Mucosa of stomach (tissue), 1 donor: Measurements from ENCODE around the gene LINGO4.

Experiments
- H3K27me3 ChIP-seq: one replicate; pipeline ENCODE4 v1.7.0; 2013; ENCODE audit warnings: mild to moderate bottlenecking, low read length; ENCODE audit not compliant: control insufficient read depth, insufficient read depth
- H3K36me3 ChIP-seq: one replicate; pipeline ENCODE4 v1.7.0; 2013; ENCODE audit warnings: low read length; ENCODE audit not compliant: control insufficient read depth, insufficient read depth
- H3K4me1 ChIP-seq: one replicate; pipeline ENCODE4 v1.7.0; 2013; ENCODE audit warnings: mild to moderate bottlenecking, low read length; ENCODE audit not compliant: control insufficient read depth, insufficient read depth
- H3K4me3 ChIP-seq: one replicate; pipeline ENCODE4 v1.7.0; 2013; ENCODE audit warnings: low read length
- H3K9ac ChIP-seq: one replicate; pipeline ENCODE4 v1.7.0; 2013; ENCODE audit warnings: mild to moderate bottlenecking, low read length, moderate library complexity
- H3K9me3 ChIP-seq: one replicate; pipeline ENCODE4 v1.7.0; 2013; ENCODE audit warnings: mild to moderate bottlenecking, low read length, moderate library complexity; ENCODE audit not compliant: control insufficient read depth
- donor health status: Pancreatic carcinoma.

Gene LINGO4

DNA sequence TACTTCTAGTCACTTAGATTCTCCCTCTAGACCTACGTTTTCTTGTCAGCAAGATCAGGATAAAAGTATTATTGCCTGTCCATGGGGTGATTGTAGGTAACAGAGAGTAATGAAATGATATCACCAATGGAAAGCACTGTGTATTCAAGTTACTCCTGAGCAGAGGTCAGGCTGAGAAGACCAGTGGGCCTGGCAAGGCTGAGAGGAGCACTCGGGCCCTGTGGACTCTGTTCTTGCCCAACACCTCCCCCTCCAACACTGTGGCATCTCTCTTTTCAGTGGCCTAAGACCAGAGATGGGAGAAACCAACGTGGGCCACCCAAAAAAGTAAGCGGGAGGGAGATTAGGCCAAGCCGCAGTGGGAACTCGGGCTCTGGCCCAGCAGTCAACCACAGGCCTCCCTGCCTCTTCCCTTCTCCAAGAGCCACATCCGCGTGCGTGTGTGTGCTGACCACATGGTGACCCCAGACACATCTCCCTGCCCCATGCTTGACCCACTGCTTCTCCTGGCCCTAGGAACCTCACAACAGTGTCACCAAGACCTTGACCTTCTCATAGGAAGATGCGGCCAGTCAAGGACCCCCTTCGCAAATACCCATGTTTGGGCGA is 14.1 kb upstream of the LINGO4 start:
- H3K27me3 ChIP-seq = no peaks in the 10 kb centered on the region
- peaks cover 7% of the 10 kb centered on the region for H3K4me1 ChIP-seq
- no peak overlapping the region for H3K4me3 ChIP-seq
- H3K9ac ChIP-seq = no peak overlapping the region
- no peaks in the 10 kb centered on the region for H3K36me3 ChIP-seq
- H3K9me3 ChIP-seq = no peaks in the 10 kb centered on the region

DNA sequence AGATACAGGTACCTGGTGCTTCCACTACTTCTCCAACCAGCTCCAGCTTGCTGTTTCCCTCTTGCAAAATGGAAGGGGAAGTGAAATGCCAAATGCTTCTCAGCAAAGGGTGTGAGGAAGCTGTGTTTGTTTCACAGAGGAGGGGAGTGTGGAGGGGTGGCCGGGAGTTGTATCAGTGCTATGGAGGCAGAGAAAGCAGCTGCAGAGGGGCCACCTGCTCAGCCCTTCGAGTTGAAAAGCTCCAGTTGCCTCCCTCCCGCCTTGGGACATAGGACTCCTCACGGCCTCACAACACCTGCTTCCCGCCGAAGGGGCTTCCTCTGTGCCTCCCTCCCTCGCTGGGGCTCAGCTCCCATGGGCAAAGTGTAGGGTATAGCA is 12.1 kb upstream of the LINGO4 start:
- Histone ChIP-seq H3K9ac (no peak overlapping the region), H3K4me3 (no peak overlapping the region), H3K36me3 (no peaks in the 10 kb centered on the region), H3K9me3 (no peaks in the 10 kb centered on the region), H3K27me3 (no peaks in the 10 kb centered on the region), H3K4me1 (peaks cover 7% of the 10 kb centered on the region)

DNA sequence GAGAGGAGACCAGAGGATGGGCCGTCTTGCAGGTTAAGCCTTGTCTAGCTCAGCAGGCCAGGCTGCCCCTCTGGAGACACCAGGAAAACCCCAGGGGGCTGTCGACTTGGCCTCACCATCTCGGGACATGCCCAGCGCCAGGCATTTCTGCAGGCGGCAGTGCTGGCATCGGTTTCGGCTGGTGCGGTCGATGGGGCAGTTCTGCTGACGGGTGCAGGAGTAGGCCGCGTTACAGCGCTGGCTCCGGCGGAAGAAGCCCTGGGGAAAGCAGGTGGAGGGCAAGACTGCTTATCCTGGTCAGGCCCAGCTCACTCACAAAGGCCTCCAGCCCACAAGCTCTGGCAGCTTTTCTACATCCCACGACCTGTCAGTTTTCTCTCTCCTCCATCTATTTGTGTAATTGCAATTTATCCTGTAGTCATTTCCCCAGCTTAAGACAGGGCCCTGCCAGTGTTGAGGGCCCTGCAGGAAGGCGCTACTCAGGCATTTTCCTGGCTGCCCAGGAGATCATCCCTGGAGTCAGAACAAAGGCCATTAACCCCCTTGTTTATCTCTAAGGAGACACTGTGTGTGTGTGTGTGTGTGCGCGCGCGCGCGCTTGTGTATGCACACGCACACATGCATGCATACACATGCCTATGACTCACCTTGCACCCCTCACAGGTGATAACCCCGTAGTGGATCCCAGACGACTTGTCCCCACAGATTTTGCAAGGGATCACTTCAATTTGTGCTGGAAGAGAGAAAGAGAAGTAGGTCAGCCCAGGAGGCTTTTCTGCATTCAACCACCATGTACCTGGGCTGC is 11.5 kb upstream of the LINGO4 start:
- no peak overlapping the region for H3K9ac ChIP-seq
- no peaks in the 10 kb centered on the region for H3K9me3 ChIP-seq
- H3K4me3 ChIP-seq = no peak overlapping the region
- no peaks in the 10 kb centered on the region for H3K36me3 ChIP-seq
- peaks cover 7% of the 10 kb centered on the region for H3K4me1 ChIP-seq
- no peaks in the 10 kb centered on the region for H3K27me3 ChIP-seq

DNA sequence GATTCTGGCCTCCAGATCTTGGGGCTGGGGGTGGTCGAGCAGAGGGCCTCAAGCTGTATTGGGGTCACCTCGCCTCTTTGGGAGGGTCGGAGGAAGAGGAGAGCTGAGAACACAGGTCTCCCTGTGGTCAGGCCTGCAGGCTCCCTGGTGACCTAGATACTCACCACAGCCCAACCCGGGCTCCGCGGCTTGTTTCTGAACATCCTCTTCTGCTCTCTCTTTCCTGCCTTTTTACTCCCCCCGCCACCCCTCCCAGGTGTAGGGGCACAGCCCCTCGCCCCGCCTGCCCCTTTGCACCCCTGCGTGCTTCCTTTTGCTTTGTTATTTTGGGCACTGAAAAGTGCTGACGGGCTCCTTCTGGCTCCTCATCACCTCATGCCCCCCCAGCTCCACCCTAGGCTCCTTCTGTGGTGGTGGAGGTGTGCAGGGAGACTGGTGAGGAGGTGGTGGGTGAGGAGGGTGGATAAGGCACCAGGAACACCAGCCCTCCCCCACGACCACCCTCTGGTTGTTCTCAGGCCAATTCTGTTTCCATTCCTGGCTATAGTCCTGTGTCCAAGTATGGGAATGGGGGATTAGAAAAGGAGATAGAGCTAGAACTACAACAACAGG is 10.6 kb upstream of the LINGO4 start:
- H3K9me3 ChIP-seq = no peaks in the 10 kb centered on the region
- H3K9ac ChIP-seq = no peak overlapping the region
- H3K36me3 ChIP-seq = no peaks in the 10 kb centered on the region
- H3K27me3 ChIP-seq = no peaks in the 10 kb centered on the region
- peaks cover 2% of the 10 kb centered on the region for H3K4me1 ChIP-seq
- H3K4me3 ChIP-seq = no peak overlapping the region

DNA sequence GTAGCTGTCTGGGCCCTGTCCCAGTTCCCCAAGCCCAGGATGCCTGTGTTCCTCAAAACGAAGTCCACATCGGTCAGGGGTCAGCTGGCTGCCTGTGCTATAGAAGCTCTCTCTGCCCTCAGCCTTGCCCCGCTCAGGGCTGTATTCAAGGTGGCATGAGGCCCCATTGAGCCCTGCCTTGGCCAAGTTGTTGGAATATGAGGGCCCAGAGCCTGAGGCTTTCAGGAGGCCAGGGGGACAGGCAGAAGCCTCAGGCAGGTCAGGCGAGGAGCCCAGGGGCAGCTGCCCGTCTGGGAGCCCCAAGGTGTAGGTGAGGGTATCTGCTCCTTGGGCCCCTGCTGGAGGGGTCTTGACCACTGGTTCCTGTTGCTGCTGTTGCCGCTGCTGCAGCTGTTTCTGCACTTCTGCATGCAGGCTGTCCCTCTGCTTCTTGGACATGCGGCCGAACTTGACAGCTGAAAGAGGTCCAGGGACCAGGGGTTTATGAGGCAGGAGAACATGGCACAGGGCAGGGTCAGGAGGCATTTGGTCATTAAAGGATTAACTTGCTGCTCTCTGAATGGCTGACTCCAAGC is 9.8 kb upstream of the LINGO4 start:
- Histone ChIP-seq H3K27me3 (no peaks in the 10 kb centered on the region), H3K4me3 (no peak overlapping the region), H3K36me3 (no peaks in the 10 kb centered on the region), H3K9ac (no peak overlapping the region), H3K9me3 (no peaks in the 10 kb centered on the region), H3K4me1 (no peaks in the 10 kb centered on the region)

DNA sequence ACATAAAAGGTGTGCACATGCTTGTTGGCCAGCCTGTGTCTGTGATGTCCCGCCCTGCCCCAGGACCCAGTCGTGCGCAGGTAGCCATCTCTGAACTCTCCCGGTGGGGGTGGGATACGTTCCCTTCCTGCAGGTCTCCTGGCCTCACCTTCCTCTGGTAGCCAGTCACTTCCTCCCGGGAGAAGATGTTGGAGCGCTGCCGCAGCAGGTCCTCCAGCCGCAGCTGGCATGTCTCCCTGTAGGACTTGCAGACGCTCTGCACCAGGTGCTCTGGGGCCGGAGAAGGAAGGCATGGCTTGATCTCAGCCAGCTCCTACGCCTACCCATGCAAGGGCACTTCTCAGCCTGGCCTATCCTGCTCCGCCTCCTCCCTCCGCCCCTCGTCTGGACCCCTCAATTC is 9.2 kb upstream of the LINGO4 start:
- H3K4me1 ChIP-seq = no peaks in the 10 kb centered on the region
- H3K36me3 ChIP-seq = no peaks in the 10 kb centered on the region
- no peaks in the 10 kb centered on the region for H3K27me3 ChIP-seq
- H3K4me3 ChIP-seq = no peak overlapping the region
- no peaks in the 10 kb centered on the region for H3K9me3 ChIP-seq
- H3K9ac ChIP-seq = no peak overlapping the region

DNA sequence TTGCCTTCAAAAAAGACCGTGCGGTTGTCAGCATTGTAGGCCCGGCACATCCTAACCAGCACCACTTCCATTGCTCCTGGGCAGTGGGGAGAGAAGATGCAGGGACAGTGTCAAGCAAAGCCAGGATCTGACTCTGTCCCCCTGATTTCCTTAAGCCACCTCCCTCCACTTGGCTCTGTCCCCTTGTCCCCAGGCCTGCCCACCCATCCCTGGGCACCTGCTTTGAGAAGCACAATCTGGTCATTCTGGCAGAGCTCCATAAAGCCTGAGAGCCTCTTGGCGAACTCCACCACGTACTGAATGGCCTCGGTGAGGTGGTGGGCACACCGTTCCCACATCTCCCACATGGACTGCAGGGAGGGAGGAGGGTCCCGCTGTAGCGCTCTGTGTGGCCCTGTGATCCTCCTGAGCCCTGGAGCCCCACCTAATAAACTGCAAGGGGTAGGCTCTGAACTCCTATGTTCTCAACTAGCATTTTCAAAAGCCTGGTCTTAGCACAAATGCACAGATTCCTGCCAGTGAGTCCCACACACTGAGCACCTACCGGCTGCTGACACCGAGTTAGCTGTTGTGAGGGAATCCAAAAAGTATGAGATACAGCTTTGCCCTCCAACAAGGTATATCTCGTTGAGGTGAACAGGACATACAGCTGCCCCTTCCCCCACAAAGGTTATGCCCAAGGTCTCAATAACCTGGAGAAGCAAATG is 8.2 kb upstream of the LINGO4 start:
- H3K27me3 ChIP-seq = no peaks in the 10 kb centered on the region
- no peak overlapping the region for H3K4me3 ChIP-seq
- H3K36me3 ChIP-seq = no peaks in the 10 kb centered on the region
- H3K9ac ChIP-seq = no peak overlapping the region
- H3K4me1 ChIP-seq = no peaks in the 10 kb centered on the region
- H3K9me3 ChIP-seq = no peaks in the 10 kb centered on the region

DNA sequence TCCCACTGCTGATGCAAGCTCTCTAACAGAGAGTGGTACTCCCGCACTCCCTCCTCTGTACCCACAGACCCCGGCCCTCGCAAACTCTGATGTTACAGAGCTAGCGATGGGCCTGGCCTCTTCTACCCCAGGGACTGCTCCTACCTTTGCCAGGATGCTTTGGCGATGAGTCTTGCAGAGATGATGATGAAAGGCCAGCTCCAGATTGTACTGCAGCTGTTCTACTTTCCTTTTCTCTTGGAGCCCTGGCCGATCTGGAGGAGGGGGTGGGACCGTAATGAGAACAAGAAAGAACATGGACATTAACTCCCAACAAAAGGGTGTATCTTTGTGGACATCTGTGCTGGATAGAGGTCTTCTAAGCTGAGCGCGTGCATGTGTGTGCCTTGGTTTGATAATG is 6.0 kb upstream of the LINGO4 start:
- H3K9me3 ChIP-seq = no peaks in the 10 kb centered on the region
- no peaks in the 10 kb centered on the region for H3K36me3 ChIP-seq
- no peak overlapping the region for H3K4me3 ChIP-seq
- no peaks in the 10 kb centered on the region for H3K4me1 ChIP-seq
- H3K27me3 ChIP-seq = no peaks in the 10 kb centered on the region
- H3K9ac ChIP-seq = no peak overlapping the region

DNA sequence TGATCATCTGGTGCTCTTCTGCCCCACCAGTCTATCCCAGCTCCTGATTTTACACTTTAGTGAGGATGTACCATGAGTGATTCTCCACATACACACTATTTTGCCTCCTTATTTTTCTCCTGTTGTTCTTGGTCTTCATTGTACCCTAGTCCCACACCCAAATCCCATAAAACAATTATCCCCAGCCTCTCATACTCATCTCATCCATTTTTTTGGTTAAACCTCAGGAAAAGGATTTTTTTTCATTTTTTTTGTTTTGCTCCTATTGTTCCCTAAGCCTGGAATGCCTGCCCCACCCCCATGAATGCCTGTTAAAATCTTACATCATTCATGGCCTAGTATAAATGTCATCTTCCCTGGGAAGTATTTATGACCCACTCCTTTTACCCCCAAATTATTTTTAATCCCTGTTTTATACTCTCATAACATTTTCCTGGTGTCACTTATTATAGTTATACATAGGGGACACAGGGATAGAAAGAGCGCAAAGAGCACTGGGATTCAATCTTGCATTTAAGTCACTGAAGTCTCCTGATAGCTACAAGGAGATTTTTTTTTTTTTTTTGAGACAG is 4.9 kb upstream of the LINGO4 start:
- no peak overlapping the region for H3K9ac ChIP-seq
- H3K4me1 ChIP-seq = no peaks in the 10 kb centered on the region
- no peak overlapping the region for H3K4me3 ChIP-seq
- no peaks in the 10 kb centered on the region for H3K36me3 ChIP-seq
- H3K9me3 ChIP-seq = no peaks in the 10 kb centered on the region
- no peaks in the 10 kb centered on the region for H3K27me3 ChIP-seq

DNA sequence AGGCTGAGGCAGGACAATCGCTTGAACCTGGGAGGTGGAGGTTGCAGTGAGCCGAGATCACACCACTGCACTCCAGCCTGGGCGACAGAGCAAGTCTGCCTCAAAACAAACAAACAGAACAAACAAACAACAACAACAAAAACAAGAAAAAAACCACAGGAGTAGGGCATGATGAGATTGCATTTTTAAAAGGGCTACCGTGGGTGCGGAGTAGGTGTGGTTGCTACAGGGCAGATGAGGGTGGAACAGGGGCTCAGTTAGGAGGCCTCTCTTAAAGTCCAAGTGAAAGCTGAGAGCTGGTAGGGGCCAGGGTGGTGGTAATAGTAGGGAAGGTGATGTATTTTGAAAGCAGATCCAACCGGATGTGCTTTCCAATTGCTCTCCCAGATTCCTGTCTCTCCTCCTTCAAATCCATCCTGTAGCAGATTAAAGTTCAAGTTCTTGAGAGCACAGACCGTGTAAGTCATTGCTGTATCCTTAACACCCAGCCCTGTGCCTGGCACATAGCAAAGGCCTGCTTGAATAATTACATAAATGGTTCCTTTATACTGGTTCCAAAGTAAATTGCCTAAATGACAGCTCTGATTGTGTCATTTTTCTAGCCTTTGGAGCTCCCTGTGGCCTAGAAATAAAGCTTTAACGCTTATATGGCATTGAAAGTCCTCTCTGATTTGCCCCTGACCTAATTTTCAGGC is 4.2 kb upstream of the LINGO4 start:
- Histone ChIP-seq H3K9ac (no peak overlapping the region), H3K36me3 (no peaks in the 10 kb centered on the region), H3K4me3 (no peak overlapping the region), H3K4me1 (no peaks in the 10 kb centered on the region), H3K27me3 (no peaks in the 10 kb centered on the region), H3K9me3 (no peaks in the 10 kb centered on the region)

DNA sequence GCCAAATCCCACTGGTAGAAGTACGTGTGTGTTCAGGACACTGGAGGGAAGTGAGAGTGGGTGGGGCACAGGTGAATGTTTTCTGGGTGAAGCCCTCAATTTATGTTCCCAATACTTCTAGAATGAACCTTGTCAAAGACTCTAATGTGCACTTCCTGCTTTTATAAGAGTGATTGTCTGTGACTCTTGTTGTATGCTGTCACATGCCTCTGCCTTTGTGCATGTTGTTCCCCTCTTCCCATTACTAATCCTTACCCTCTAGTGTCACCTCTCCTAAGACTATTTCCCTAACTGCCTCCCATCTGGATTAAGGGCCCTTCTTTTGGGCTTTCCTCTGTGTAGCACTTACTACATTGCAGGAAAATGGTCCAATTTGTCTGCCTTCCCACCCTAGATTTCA is 2.5 kb upstream of the LINGO4 start:
- Histone ChIP-seq H3K9me3 (no peaks in the 10 kb centered on the region), H3K9ac (no peak overlapping the region), H3K36me3 (no peaks in the 10 kb centered on the region), H3K27me3 (no peaks in the 10 kb centered on the region), H3K4me3 (no peak overlapping the region), H3K4me1 (no peaks in the 10 kb centered on the region)
